Neural cell (in vitro differentiated cells): ENCODE results near the gene HIRIP3. TPM values are rescaled to one million over a fixed set of nuclear protein-coding genes. Genes with fewer than 3 reads are reported as not detected.
A peak's percentile ranks its signal among the peaks of the same experiment; 100 is the strongest.
"Not testable (repeated sequence)": the region's sequence is repeated elsewhere in the genome, so short reads cannot be mapped to it uniquely, and the experiment has no call there.

ENCODE experiments used
- H2AFZ ChIP-seq: fragments of 200-600, 300-800 bp; sonication (generic), shearing (Covaris generic); 2 replicates; pipeline ENCODE4 v1.6.0; 2014; ENCODE audit warnings: low read depth, mild to moderate bottlenecking, antibody characterized with exemption, low read length, moderate library complexity
- H3F3A ChIP-seq: fragments of 200-600 bp; shearing (Covaris generic); 2 replicates; pipeline ENCODE4 v1.6.1; 2016; ENCODE audit warnings: mild to moderate bottlenecking, moderate library complexity, mixed read lengths, antibody characterized with exemption, low read length; ENCODE audit not compliant: insufficient read depth, poor library complexity, severe bottlenecking
- H3K27ac ChIP-seq: fragments of 200-600, 300-800 bp; sonication (generic), shearing (Covaris generic); 2 replicates; pipeline ENCODE4 v1.5.1; 2014; ENCODE audit warnings: mild to moderate bottlenecking, low read length, moderate library complexity
- H3K27me3 ChIP-seq: fragments of 300-800, 200-600 bp; sonication (generic), shearing (Covaris generic); 2 replicates; pipeline ENCODE4 v1.6.0; 2014; ENCODE audit warnings: mild to moderate bottlenecking, low read depth, low read length, moderate library complexity; ENCODE audit not compliant: insufficient read depth
- H3K36me3 ChIP-seq: fragments of 300-800, 200-600 bp; sonication (generic), shearing (Covaris generic); 2 replicates; pipeline ENCODE4 v1.5.1; 2014; ENCODE audit warnings: mild to moderate bottlenecking, antibody characterized with exemption, low read length, moderate library complexity; ENCODE audit not compliant: insufficient read depth
- H3K4me2 ChIP-seq: fragments of 300-800, 200-600 bp; sonication (generic), shearing (Covaris generic); 2 replicates; pipeline ENCODE4 v1.6.0; 2014; ENCODE audit warnings: mild to moderate bottlenecking, low read length
- H3K4me3 ChIP-seq: fragments of 300-800, 200-600 bp; sonication (generic), shearing (Covaris generic); 2 replicates; pipeline ENCODE4 v1.5.1; 2014; ENCODE audit warnings: mild to moderate bottlenecking, low read length, moderate library complexity
- H3K79me2 ChIP-seq: fragments of 200-600 bp; shearing (Covaris generic); replicated peaks from 2 replicates; pipeline ENCODE4 v1.6.0; 2014; ENCODE audit warnings: mild to moderate bottlenecking, low read length, moderate library complexity; ENCODE audit not compliant: insufficient read depth
- H3K9ac ChIP-seq: fragments of 300-800, 200-600 bp; sonication (generic), shearing (Covaris generic); 2 replicates; pipeline ENCODE4 v1.6.1; 2016; ENCODE audit warnings: mild to moderate bottlenecking, low read length, mixed read lengths
- H3K9me2 ChIP-seq: fragments of 200-600 bp; shearing (Covaris generic); 2 replicates; pipeline ENCODE4 v1.6.1; 2016; ENCODE audit warnings: mild to moderate bottlenecking, low read length, mixed read lengths; ENCODE audit not compliant: insufficient read depth
- H3K9me3 ChIP-seq: fragments of 200-600, 300-800 bp; sonication (generic), shearing (Covaris generic); 2 replicates; pipeline ENCODE4 v1.6.1; 2016; ENCODE audit warnings: mild to moderate bottlenecking, mixed run types, low read length, moderate library complexity, mixed read lengths
- H4K20me1 ChIP-seq: fragments of 200-600 bp; shearing (Covaris generic); 2 replicates; pipeline ENCODE4 v1.6.1; 2016; ENCODE audit warnings: mild to moderate bottlenecking, mixed run types; ENCODE audit not compliant: insufficient read depth
- CTCF ChIP-seq: fragments of 450-650 bp; IDR thresholded peaks from 2 replicates; pipeline ENCODE4 v1.5.1; 2014; ENCODE audit warnings: antibody characterized with exemption, mild to moderate bottlenecking, moderate library complexity; ENCODE audit not compliant: poor library complexity, severe bottlenecking
- EP300 ChIP-seq: fragments of 450-650 bp; conservative IDR thresholded peaks from 2 replicates; pipeline ENCODE4 v1.6.1; 2014; ENCODE audit warnings: antibody characterized with exemption, mild to moderate bottlenecking, moderate library complexity; ENCODE audit not compliant: poor library complexity, severe bottlenecking
- EZH2 ChIP-seq: fragments of 200-600, 300-800 bp; shearing (Covaris generic), sonication (generic); IDR thresholded peaks from 2 replicates; pipeline ENCODE4 v1.6.1; 2014; ENCODE audit warnings: antibody characterized with exemption, low read length, borderline replicate concordance, mild to moderate bottlenecking; ENCODE audit not compliant: insufficient read depth, poor library complexity, severe bottlenecking
- MXI1 ChIP-seq: fragments of 450-650 bp; conservative IDR thresholded peaks from 2 replicates; pipeline ENCODE4 v1.6.1; 2014; ENCODE audit warnings: antibody characterized with exemption, mild to moderate bottlenecking; ENCODE audit not compliant: poor library complexity, severe bottlenecking
- POLR2AphosphoS5 ChIP-seq: IDR thresholded peaks from 2 replicates; pipeline ENCODE4 v1.6.1; 2012
- RAD21 ChIP-seq: fragments of 450-650 bp; conservative IDR thresholded peaks from 2 replicates; pipeline ENCODE4 v1.6.1; 2014; ENCODE audit warnings: antibody characterized with exemption, mild to moderate bottlenecking, moderate library complexity
- REST ChIP-seq: IDR thresholded peaks from 2 replicates; pipeline ENCODE4 v1.6.1; 2012; ENCODE audit warnings: borderline replicate concordance
- SMC3 ChIP-seq: fragments of 450-650 bp; conservative IDR thresholded peaks from 2 replicates; pipeline ENCODE4 v1.6.1; 2014; ENCODE audit warnings: antibody characterized with exemption, mild to moderate bottlenecking, moderate library complexity; ENCODE audit not compliant: poor library complexity
- TAF1 ChIP-seq: IDR thresholded peaks from 2 replicates; pipeline ENCODE4 v1.6.1; 2012; ENCODE audit warnings: low read depth
- polyA plus RNA-seq: library from polyadenylated mRNA; depleted of rRNA; stranded (reverse); fragments of >200 nt; gene quantifications from 2 replicates; pipeline ENCODE4 v1.2.3, GENCODE V29; 2014

Gene HIRIP3
- polyA plus RNA-seq, 1 donor from 2014 or later, result 51.2 TPM

- Histone ChIP-seq H2AFZ (peak overlapping the region; percentile 88), H3K9ac (peak overlapping the region; percentile 82)
Observed at GRCh38 chr16:29961127-29961478, 34.3 kb downstream of the HIRIP3 start.

GRCh38 chr16:29959821-29960220 lies 35.6 kb downstream of the HIRIP3 start:
- not testable (repeated sequence) for H3K27ac ChIP-seq, H2AFZ ChIP-seq, H3K9me3 ChIP-seq, H3K4me2 ChIP-seq, H3K79me2 ChIP-seq, H3K27me3 ChIP-seq, H3K4me3 ChIP-seq, H3K36me3 ChIP-seq, H3K9ac ChIP-seq, H4K20me1 ChIP-seq, H3F3A ChIP-seq, H3K9me2 ChIP-seq

More at GRCh38 chr16:29961127-29961478, 34.3 kb downstream of the HIRIP3 start:
- no peaks in the 10 kb centered on the region for H3K9me2 ChIP-seq
- H3K79me2 ChIP-seq, result no peaks in the 10 kb centered on the region
- TF ChIP-seq EZH2 (no peak), SMC3 (no peak), REST (no peak), CTCF (no peak), RAD21 (no peak), MXI1 (no peak), EP300 (no peak), TAF1 (no peak)
- no peaks in the 10 kb centered on the region for H3K27me3 ChIP-seq
- peak overlapping the region; percentile 77 for H3K4me2 ChIP-seq
- H3K27ac ChIP-seq, result no peak overlapping the region
- no peaks in the 10 kb centered on the region for H3K9me3 ChIP-seq
- H3K4me3 ChIP-seq, result peak overlapping the region; percentile 88
- H4K20me1 ChIP-seq, result no peaks in the 10 kb centered on the region
- no peaks in the 10 kb centered on the region for H3F3A ChIP-seq
- no peaks in the 10 kb centered on the region for H3K36me3 ChIP-seq

GRCh38 chr16:29959293-29959692 lies 36.1 kb downstream of the HIRIP3 start:
- no peak overlapping the region for H3K4me3 ChIP-seq
- no peaks in the 10 kb centered on the region for H3K36me3 ChIP-seq
- no peak overlapping the region for H3K9ac ChIP-seq
- H2AFZ ChIP-seq, result no peak overlapping the region
- H3K79me2 ChIP-seq, result no peaks in the 10 kb centered on the region
- no peaks in the 10 kb centered on the region for H3K27me3 ChIP-seq
- TF ChIP-seq SMC3 (no peak), RAD21 (no peak), CTCF (no peak), EZH2 (no peak), TAF1 (no peak), EP300 (no peak), REST (no peak), POLR2AphosphoS5 (no peak), MXI1 (no peak)
- no peaks in the 10 kb centered on the region for H3K9me3 ChIP-seq
- H3K4me2 ChIP-seq, result no peak overlapping the region
- no peaks in the 10 kb centered on the region for H3F3A ChIP-seq
- no peaks in the 10 kb centered on the region for H3K9me2 ChIP-seq
- H3K27ac ChIP-seq, result no peak overlapping the region
- H4K20me1 ChIP-seq, result no peaks in the 10 kb centered on the region
